HL-60 (cell line): Measurements from ENCODE around the gene ZKSCAN5.

Experiments used
- DNase-seq, 2 experiments: peaks; one replicate each; pipeline ENCODE4 v3.0.0-alpha.2; 2010 to 2020; ENCODE audit warnings: low read depth in 1 of 2, low spot score in 1 of 2
- H3K27ac ChIP-seq: fragments of 250-450 bp; sonication (Bioruptor Pico); replicated peaks from 2 replicates; pipeline ENCODE4 v1.5.1; 2020; ENCODE audit warnings: mild to moderate bottlenecking, moderate library complexity
- H3K27me3 ChIP-seq: fragments of 250-450 bp; sonication (Bioruptor Pico); 2 replicates; pipeline ENCODE4 v1.5.1; 2021; ENCODE audit warnings: mild to moderate bottlenecking, moderate library complexity; ENCODE audit not compliant: insufficient read depth, poor library complexity, severe bottlenecking
- H3K4me3 ChIP-seq: replicated peaks from 2 replicates; pipeline ENCODE4 v1.5.1; 2011; ENCODE audit warnings: mild to moderate bottlenecking, control low read depth, low read length; ENCODE audit not compliant: insufficient read depth
- CTCF ChIP-seq: IDR thresholded peaks from one replicate; pipeline ENCODE4 v1.5.1; 2011; ENCODE audit warnings: low read length, control low read depth, inconsistent platforms; ENCODE audit not compliant: insufficient read depth
- GABPA ChIP-seq: IDR thresholded peaks from 2 replicates; pipeline ENCODE4 v1.6.1; 2012; ENCODE audit warnings: low read depth
- POLR2AphosphoS5 ChIP-seq: IDR thresholded peaks from 2 replicates; pipeline ENCODE4 v1.6.1; 2012; ENCODE audit warnings: low read depth
- REST ChIP-seq: IDR thresholded peaks from 2 replicates; pipeline ENCODE4 v1.6.1; 2012; ENCODE audit warnings: low read depth; ENCODE audit not compliant: insufficient replicate concordance
- SPI1 ChIP-seq: IDR thresholded peaks from 2 replicates; pipeline ENCODE4 v1.6.1; 2012; ENCODE audit warnings: low read depth, mild to moderate bottlenecking, borderline replicate concordance

Gene ZKSCAN5

GRCh38 chr7:99531354-99531765, 26.9 kb downstream of the ZKSCAN5 start:
- TF ChIP-seq POLR2AphosphoS5 (no peak), GABPA (no peak), REST (no peak), SPI1 (no peak), CTCF (no peak)
- Histone ChIP-seq H3K27ac (no peak overlapping the region), H3K4me3 (no peak overlapping the region), H3K27me3 (no peaks in the 10 kb centered on the region)
- DNase-seq = no peak

GRCh38 chr7:99535667-99536066, 31.2 kb downstream of the ZKSCAN5 start:
- Histone ChIP-seq H3K4me3 (no peak overlapping the region), H3K27ac (no peak overlapping the region), H3K27me3 (no peaks in the 10 kb centered on the region)
- DNase-seq = no peak
- TF ChIP-seq GABPA = no peak
- no peak for TF ChIP-seq REST
- no peak for TF ChIP-seq POLR2AphosphoS5
- no peak for TF ChIP-seq SPI1
- TF ChIP-seq CTCF = no peak

- Histone ChIP-seq H3K27ac (no peak overlapping the region), H3K4me3 (no peak overlapping the region), H3K27me3 (no peaks in the 10 kb centered on the region)
- DNase-seq = no peak
- no peak for TF ChIP-seq CTCF
- no peak for TF ChIP-seq POLR2AphosphoS5
- TF ChIP-seq REST = no peak
- TF ChIP-seq SPI1 = no peak
- TF ChIP-seq GABPA = no peak
Measured at GRCh38 chr7:99539213-99539811, 34.9 kb downstream of the ZKSCAN5 start.
